Vagina (tissue), 2 donors: ENCODE results near the gene L1CAM.

Source experiments
- POLR2A ChIP-seq, 2 donors: fragments of 450-650 bp; IDR thresholded peaks; one replicate each; pipeline ENCODE4 v1.6.1; 2017; ENCODE audit warnings: antibody characterized with exemption in 2 of 2, mild to moderate bottlenecking in 2 of 2, moderate library complexity in 2 of 2
- POLR2AphosphoS5 ChIP-seq, 2 donors: sonication (generic); formaldehyde crosslinking; IDR thresholded peaks; one replicate each; pipeline ENCODE4 v1.9.0; 2017; ENCODE audit warnings: antibody characterized with exemption in 2 of 2, mild to moderate bottlenecking in 2 of 2, low read depth in 1 of 2; ENCODE audit not compliant: insufficient read depth in 1 of 2
- TF ChIP-seq, protein P1 (sequence below), 3 experiments: fragments of 450-650 bp in 2 of 3; fragments of 200-600 bp in 1 of 3; sonication (generic) in 1 of 3; IDR thresholded peaks; one replicate each; pipeline ENCODE4 v1.5.1; 2017 to 2019; ENCODE audit warnings: antibody characterized with exemption in 3 of 3, mild to moderate bottlenecking in 2 of 3, moderate library complexity in 2 of 3

DNA sequence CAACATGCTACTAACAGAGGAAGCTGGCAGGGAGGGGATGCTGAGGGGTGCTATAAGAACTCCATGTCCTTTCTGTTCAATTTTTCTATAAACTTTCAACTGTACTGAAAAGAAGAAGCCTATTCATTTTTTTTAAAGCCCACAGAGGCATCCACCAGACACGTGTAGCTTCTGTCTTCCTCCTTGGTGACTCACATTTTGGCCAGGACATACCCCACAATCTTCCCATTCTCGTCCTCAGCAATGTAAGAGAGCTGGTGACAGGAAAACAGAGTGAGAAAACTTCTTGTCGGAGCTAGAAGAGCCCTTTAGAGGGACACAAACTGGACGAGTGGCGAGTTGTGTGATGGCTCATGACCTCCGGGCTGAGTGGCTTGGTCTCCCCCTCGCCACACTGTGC is 47.8 kb upstream of the L1CAM start:
- TF ChIP-seq, protein P1, sequence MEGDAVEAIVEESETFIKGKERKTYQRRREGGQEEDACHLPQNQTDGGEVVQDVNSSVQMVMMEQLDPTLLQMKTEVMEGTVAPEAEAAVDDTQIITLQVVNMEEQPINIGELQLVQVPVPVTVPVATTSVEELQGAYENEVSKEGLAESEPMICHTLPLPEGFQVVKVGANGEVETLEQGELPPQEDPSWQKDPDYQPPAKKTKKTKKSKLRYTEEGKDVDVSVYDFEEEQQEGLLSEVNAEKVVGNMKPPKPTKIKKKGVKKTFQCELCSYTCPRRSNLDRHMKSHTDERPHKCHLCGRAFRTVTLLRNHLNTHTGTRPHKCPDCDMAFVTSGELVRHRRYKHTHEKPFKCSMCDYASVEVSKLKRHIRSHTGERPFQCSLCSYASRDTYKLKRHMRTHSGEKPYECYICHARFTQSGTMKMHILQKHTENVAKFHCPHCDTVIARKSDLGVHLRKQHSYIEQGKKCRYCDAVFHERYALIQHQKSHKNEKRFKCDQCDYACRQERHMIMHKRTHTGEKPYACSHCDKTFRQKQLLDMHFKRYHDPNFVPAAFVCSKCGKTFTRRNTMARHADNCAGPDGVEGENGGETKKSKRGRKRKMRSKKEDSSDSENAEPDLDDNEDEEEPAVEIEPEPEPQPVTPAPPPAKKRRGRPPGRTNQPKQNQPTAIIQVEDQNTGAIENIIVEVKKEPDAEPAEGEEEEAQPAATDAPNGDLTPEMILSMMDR (IDR thresholded peaks at IDR 0.05), result no peak
- no peak for TF ChIP-seq POLR2AphosphoS5 (IDR thresholded peaks at IDR 0.05; ENCODE audit: insufficient read depth in 1 of 2, low read depth in 1 of 2)
- no peak for TF ChIP-seq POLR2A (IDR thresholded peaks at IDR 0.05)
